Endodermal cell (in vitro differentiated cells): ENCODE measurements around the gene C1orf141. TPM values are rescaled to one million over a fixed set of nuclear protein-coding genes. Genes with fewer than 3 reads are reported as not detected.

Experiments used
- DNase-seq: peaks from one replicate; pipeline ENCODE4 v3.0.0-alpha.2; 2017
- H3K27ac ChIP-seq: 2 replicates; pipeline ENCODE4 v1.5.1; 2013; ENCODE audit warnings: mild to moderate bottlenecking, low read depth, low read length, moderate library complexity
- H3K27me3 ChIP-seq: 2 replicates; pipeline ENCODE4 v1.6.1; 2013; ENCODE audit warnings: mild to moderate bottlenecking, low read length, moderate library complexity; ENCODE audit not compliant: insufficient read depth, control insufficient read depth, poor library complexity, severe bottlenecking
- H3K36me3 ChIP-seq: 2 replicates; pipeline ENCODE4 v1.7.0; 2013; ENCODE audit warnings: mild to moderate bottlenecking, low read length, moderate library complexity; ENCODE audit not compliant: control insufficient read depth, insufficient read depth
- H3K4me1 ChIP-seq: one replicate; pipeline ENCODE4 v1.7.0; 2013; ENCODE audit warnings: low read length; ENCODE audit not compliant: control insufficient read depth, insufficient read depth
- H3K4me3 ChIP-seq: 2 replicates; pipeline ENCODE4 v1.5.1; 2013; ENCODE audit warnings: mild to moderate bottlenecking, low read length, moderate library complexity
- H3K9ac ChIP-seq: 2 replicates; pipeline ENCODE4 v1.6.1; 2013; ENCODE audit warnings: mild to moderate bottlenecking, low read length, moderate library complexity; ENCODE audit not compliant: poor library complexity, severe bottlenecking; ENCODE audit errors: extremely low read depth
- H3K9me3 ChIP-seq: 2 replicates; pipeline ENCODE4 v1.6.1; 2013; ENCODE audit warnings: mild to moderate bottlenecking, low read length, moderate library complexity; ENCODE audit not compliant: control insufficient read depth
- H3K27ac Mint-ChIP-seq: 2 replicates; pipeline ENCODE4 v1.8.0; 2020; ENCODE audit warnings: mixed read lengths
- H3K27me3 Mint-ChIP-seq: 2 replicates; pipeline ENCODE4 v1.8.0; 2021; ENCODE audit warnings: mild to moderate bottlenecking, mixed read lengths; ENCODE audit not compliant: insufficient read depth
- H3K36me3 Mint-ChIP-seq: 2 replicates; pipeline ENCODE4 v1.8.0; 2020; ENCODE audit warnings: low read depth, mixed read lengths
- H3K4me1 Mint-ChIP-seq: 2 replicates; pipeline ENCODE4 v1.8.0; 2020; ENCODE audit warnings: mixed read lengths
- H3K4me3 Mint-ChIP-seq: 2 replicates; pipeline ENCODE4 v1.8.0; 2020; ENCODE audit warnings: mild to moderate bottlenecking, moderate library complexity, mixed read lengths
- H3K9me3 Mint-ChIP-seq: 2 replicates; pipeline ENCODE4 v1.8.0; 2020; ENCODE audit warnings: mild to moderate bottlenecking, mixed read lengths
- WGBS, 2 experiments: methylation state at CpG; one replicate each; pipeline versions ENCODE4 v1.1.5 to v1.1.7; 2013; ENCODE audit warnings: missing lambda C conversion rate in 2 of 2, mixed read lengths in 1 of 2; ENCODE audit not compliant: insufficient coverage in 1 of 2, insufficient read length in 1 of 2; 5-methylcytosine and 5-hydroxymethylcytosine counted together
- total RNA-seq, 2 donors: library from RNA; stranded (reverse); fragmentation: NEBNext Ultra II Directional in 1 of 2; extraction: Animal tissue kit (Norgen Biotek cat#: 25700) in 1 of 2; gene quantifications; 2 replicates in 1 of 2; 3 replicates in 1 of 2; pipeline ENCODE4 v1.2.1, GENCODE V29; 2021
- TF ChIP-seq, protein P1 (sequence below): fragments of 200-600 bp; sonication (generic); conservative IDR thresholded peaks from 2 replicates; pipeline ENCODE4 v1.5.0; 2021; ENCODE audit warnings: antibody characterized with exemption, mild to moderate bottlenecking

Gene C1orf141
- total RNA-seq, 2 donors from 2014 or later: not detected

GRCh38 chr1:67058242-67058641 is 76.5 kb downstream of the C1orf141 start:
- no peaks in the 10 kb centered on the region for H3K9me3 Mint-ChIP-seq
- H3K27me3 ChIP-seq: no peaks in the 10 kb centered on the region
- no peak overlapping the region for H3K4me3 Mint-ChIP-seq
- H3K9me3 ChIP-seq: no peaks in the 10 kb centered on the region
- H3K9ac ChIP-seq: no peak overlapping the region
- TF ChIP-seq, protein P1, sequence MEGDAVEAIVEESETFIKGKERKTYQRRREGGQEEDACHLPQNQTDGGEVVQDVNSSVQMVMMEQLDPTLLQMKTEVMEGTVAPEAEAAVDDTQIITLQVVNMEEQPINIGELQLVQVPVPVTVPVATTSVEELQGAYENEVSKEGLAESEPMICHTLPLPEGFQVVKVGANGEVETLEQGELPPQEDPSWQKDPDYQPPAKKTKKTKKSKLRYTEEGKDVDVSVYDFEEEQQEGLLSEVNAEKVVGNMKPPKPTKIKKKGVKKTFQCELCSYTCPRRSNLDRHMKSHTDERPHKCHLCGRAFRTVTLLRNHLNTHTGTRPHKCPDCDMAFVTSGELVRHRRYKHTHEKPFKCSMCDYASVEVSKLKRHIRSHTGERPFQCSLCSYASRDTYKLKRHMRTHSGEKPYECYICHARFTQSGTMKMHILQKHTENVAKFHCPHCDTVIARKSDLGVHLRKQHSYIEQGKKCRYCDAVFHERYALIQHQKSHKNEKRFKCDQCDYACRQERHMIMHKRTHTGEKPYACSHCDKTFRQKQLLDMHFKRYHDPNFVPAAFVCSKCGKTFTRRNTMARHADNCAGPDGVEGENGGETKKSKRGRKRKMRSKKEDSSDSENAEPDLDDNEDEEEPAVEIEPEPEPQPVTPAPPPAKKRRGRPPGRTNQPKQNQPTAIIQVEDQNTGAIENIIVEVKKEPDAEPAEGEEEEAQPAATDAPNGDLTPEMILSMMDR: no peak
- H3K4me1 Mint-ChIP-seq: peaks cover 5% of the 10 kb centered on the region
- peaks cover 4% of the 10 kb centered on the region for H3K27me3 Mint-ChIP-seq
- no peaks in the 10 kb centered on the region for H3K36me3 ChIP-seq
- H3K36me3 Mint-ChIP-seq: no peaks in the 10 kb centered on the region
- no peak for DNase-seq
- WGBS, 2 experiments: 40 to 82% methylated on average over 1 of the region's 1 CpG
- H3K27ac Mint-ChIP-seq: no peak overlapping the region
- H3K4me1 ChIP-seq: no peaks in the 10 kb centered on the region
- no peak overlapping the region for H3K27ac ChIP-seq
- H3K4me3 ChIP-seq: no peak overlapping the region

DNA sequence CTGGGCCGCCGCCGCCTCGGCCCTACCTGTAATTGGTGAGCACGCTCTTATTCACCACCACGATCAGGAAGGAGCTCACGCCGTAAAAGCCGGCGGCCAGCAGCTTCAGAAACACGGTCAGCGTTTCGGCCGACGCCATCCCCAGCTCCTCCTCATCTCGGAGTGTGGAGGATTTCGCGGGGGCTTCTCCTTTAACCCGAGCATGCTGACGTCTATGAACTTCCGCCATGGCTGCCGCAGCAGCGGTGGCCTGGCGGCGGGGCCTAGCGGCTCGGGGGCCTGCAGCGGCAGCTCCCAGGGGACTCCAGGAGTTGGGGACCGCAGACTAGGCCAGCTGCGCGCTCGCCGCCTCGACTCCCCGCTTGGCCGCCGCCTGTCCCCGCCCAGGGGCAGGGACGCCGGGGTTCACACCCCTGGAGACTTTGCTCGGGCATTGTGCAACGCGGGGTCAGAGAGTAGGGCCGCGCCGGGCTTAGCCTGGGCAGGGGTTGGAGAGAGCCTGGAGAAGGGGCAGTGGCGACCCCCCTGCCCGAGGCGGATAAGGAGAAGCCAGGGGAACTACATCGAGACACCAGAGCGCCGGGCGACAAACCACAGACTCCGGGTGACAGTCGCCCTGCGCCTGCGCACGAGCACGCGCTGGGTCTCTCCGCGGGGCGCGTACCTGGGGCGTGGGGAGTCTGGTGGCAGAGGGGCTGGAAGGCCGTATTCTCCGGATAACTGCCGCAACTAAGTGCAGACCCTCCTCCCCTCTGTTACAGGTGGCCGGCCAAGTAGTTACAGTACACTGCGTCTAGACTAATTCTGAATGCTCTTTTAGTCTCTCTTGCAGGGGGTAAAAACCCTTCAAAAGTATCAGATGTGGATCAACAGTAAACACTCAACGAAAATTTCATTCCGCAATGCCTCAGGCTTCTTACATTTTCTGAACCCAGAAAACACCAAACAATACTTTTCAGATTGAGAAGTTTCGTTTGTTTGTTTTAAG is 80.7 kb downstream of the C1orf141 start, which contains the start of gene SLC35D1:
Gene SLC35D1 (minus strand): TSS at position 364 of the 988 bp plus-strand sequence. CDS start 135 bp downstream, at position 229.
- Mint-ChIP-seq H3K9me3 (no peaks in the 10 kb centered on the region), H3K36me3 (peaks cover 14% of the 10 kb centered on the region), H3K27me3 (peaks cover 4% of the 10 kb centered on the region), H3K27ac (peak within 1 kb of the TSS; percentile 93), H3K4me1 (peaks cover 16% of the 10 kb centered on the region), H3K4me3 (peak within 1 kb of the TSS; percentile 77)
- TF ChIP-seq, protein P1: no peak
- Histone ChIP-seq H3K27me3 (no peaks in the 10 kb centered on the region), H3K4me3 (peak within 1 kb of the TSS; percentile 93), H3K27ac (peak within 1 kb of the TSS; percentile 92), H3K36me3 (peaks cover 11% of the 10 kb centered on the region), H3K9me3 (no peaks in the 10 kb centered on the region), H3K9ac (peak within 1 kb of the TSS; percentile 77), H3K4me1 (no peaks in the 10 kb centered on the region)
- WGBS, 2 experiments: 0 to 2% methylated on average over 21 to 73 of the region's 73 CpGs
- DNase-seq: peak; percentile 98

GRCh38 chr1:67053535-67053784 is 81.3 kb downstream of the C1orf141 start:
- 0% methylated on average over 9 to 34 of the region's 34 CpGs for WGBS, 2 experiments
- Mint-ChIP-seq H3K4me3 (peak overlapping the region; percentile 77), H3K9me3 (no peaks in the 10 kb centered on the region), H3K36me3 (peaks cover 21% of the 10 kb centered on the region), H3K27ac (no peak overlapping the region), H3K4me1 (peaks cover 16% of the 10 kb centered on the region), H3K27me3 (peaks cover 4% of the 10 kb centered on the region)
- no peaks in the 10 kb centered on the region for H3K9me3 ChIP-seq
- no peaks in the 10 kb centered on the region for H3K4me1 ChIP-seq
- H3K27me3 ChIP-seq: no peaks in the 10 kb centered on the region
- H3K9ac ChIP-seq: peak overlapping the region; percentile 77
- H3K4me3 ChIP-seq: peak overlapping the region; percentile 93
- H3K27ac ChIP-seq: peak overlapping the region; percentile 92
- TF ChIP-seq, protein P1: no peak
- peaks cover 17% of the 10 kb centered on the region for H3K36me3 ChIP-seq
- no peak for DNase-seq
